Mesenchymal stem cell (in vitro differentiated cells and primary cell): ENCODE results near the gene RMDN3.

Experiments used
- DNase-seq: peaks from one replicate; pipeline ENCODE4 v3.0.0-alpha.2; 2013
- H2AFZ ChIP-seq: one replicate; pipeline ENCODE4 v1.6.1; 2013; ENCODE audit warnings: low read depth, mild to moderate bottlenecking, control low read depth, inconsistent platforms, low read length, moderate library complexity
- H2AK5ac ChIP-seq: 2 replicates; pipeline ENCODE4 v1.6.1; 2013; ENCODE audit warnings: low read length, moderate library complexity, mild to moderate bottlenecking, inconsistent platforms; ENCODE audit not compliant: severe bottlenecking
- H2BK120ac ChIP-seq: one replicate; pipeline ENCODE4 v1.6.1; 2013; ENCODE audit warnings: low read depth, mild to moderate bottlenecking, inconsistent platforms, low read length, moderate library complexity
- H2BK12ac ChIP-seq, 2 experiments: one replicate each; pipeline ENCODE4 v1.6.1; 2013; ENCODE audit warnings: inconsistent platforms in 2 of 2, low read length in 2 of 2, mild to moderate bottlenecking in 2 of 2, moderate library complexity in 2 of 2, control low read depth in 1 of 2
- H2BK15ac ChIP-seq: one replicate; pipeline ENCODE4 v1.6.1; 2013; ENCODE audit warnings: mild to moderate bottlenecking, low read depth, inconsistent platforms; ENCODE audit not compliant: poor library complexity, severe bottlenecking
- H2BK5ac ChIP-seq: 2 replicates; pipeline ENCODE4 v1.6.1; 2013; ENCODE audit warnings: low read depth, mild to moderate bottlenecking, low read length, control low read depth, inconsistent platforms; ENCODE audit not compliant: poor library complexity, severe bottlenecking
- H3K14ac ChIP-seq, 2 experiments: one replicate each; pipeline ENCODE4 v1.6.1; 2013; ENCODE audit warnings: inconsistent platforms in 2 of 2, low read length in 2 of 2, control low read depth in 1 of 2, mild to moderate bottlenecking in 1 of 2, moderate library complexity in 1 of 2
- H3K18ac ChIP-seq, 2 experiments: one replicate each; pipeline ENCODE4 v1.6.1; 2013; ENCODE audit warnings: inconsistent platforms in 2 of 2, low read length in 2 of 2, control low read depth in 1 of 2, low read depth in 1 of 2, mild to moderate bottlenecking in 1 of 2
- H3K23ac ChIP-seq, 2 experiments: one replicate each; pipeline ENCODE4 v1.6.1; 2013; ENCODE audit warnings: inconsistent platforms in 2 of 2, low read length in 2 of 2, mild to moderate bottlenecking in 2 of 2, moderate library complexity in 2 of 2, control low read depth in 1 of 2
- H3K27ac ChIP-seq: 2 replicates; pipeline ENCODE4 v1.5.1; 2013; ENCODE audit warnings: mild to moderate bottlenecking, moderate library complexity, low read length, control low read depth, inconsistent platforms; ENCODE audit not compliant: poor library complexity, severe bottlenecking
- H3K27me3 ChIP-seq, 2 experiments: 2 replicates each; pipeline versions ENCODE4 v1.6.1 to v1.7.0; 2013; ENCODE audit warnings: low read length in 2 of 2, mild to moderate bottlenecking in 2 of 2, moderate library complexity in 2 of 2, control low read depth in 1 of 2, inconsistent platforms in 1 of 2; ENCODE audit not compliant: control insufficient read depth in 1 of 2, insufficient read depth in 1 of 2
- H3K36me3 ChIP-seq, 2 experiments: 2 replicates each; pipeline versions ENCODE4 v1.6.1 to v1.7.0; 2013; ENCODE audit warnings: low read length in 2 of 2, control low read depth in 1 of 2, inconsistent platforms in 1 of 2, low read depth in 1 of 2, mild to moderate bottlenecking in 1 of 2; ENCODE audit not compliant: insufficient read depth in 2 of 2, control insufficient read depth in 1 of 2
- H3K4ac ChIP-seq, 2 experiments: one replicate each; pipeline ENCODE4 v1.6.1; 2013; ENCODE audit warnings: inconsistent platforms in 2 of 2, low read length in 2 of 2, mild to moderate bottlenecking in 2 of 2, moderate library complexity in 2 of 2, control low read depth in 1 of 2, low read depth in 1 of 2
- H3K4me1 ChIP-seq: 2 replicates; pipeline ENCODE4 v1.6.1; 2013; ENCODE audit warnings: low read depth, low read length, control low read depth; ENCODE audit not compliant: control insufficient read depth, insufficient read depth
- H3K4me2 ChIP-seq: 2 replicates; pipeline ENCODE4 v1.6.1; 2013; ENCODE audit warnings: low read length, mild to moderate bottlenecking, inconsistent platforms; ENCODE audit not compliant: poor library complexity, severe bottlenecking
- H3K4me3 ChIP-seq, 2 experiments: 2 replicates each; pipeline versions ENCODE4 v1.5.1 to v1.7.0; 2013; ENCODE audit warnings: low read length in 2 of 2, mild to moderate bottlenecking in 2 of 2, control low read depth in 1 of 2, low read depth in 1 of 2; ENCODE audit not compliant: insufficient read depth in 1 of 2
- H3K79me1 ChIP-seq: replicated peaks from 2 replicates; pipeline ENCODE4 v1.6.1; 2013; ENCODE audit warnings: mild to moderate bottlenecking, control low read depth, low read length, inconsistent platforms; ENCODE audit not compliant: poor library complexity, severe bottlenecking
- H3K9ac ChIP-seq: 2 replicates; pipeline ENCODE4 v1.7.0; 2013; ENCODE audit warnings: mild to moderate bottlenecking, low read length, moderate library complexity
- H3K9me3 ChIP-seq: 2 replicates; pipeline ENCODE4 v1.7.0; 2013; ENCODE audit warnings: mild to moderate bottlenecking, low read length; ENCODE audit not compliant: control insufficient read depth
- H4K8ac ChIP-seq: one replicate; pipeline ENCODE4 v1.6.1; 2013; ENCODE audit warnings: inconsistent platforms, mild to moderate bottlenecking, low read length, moderate library complexity
- H4K91ac ChIP-seq: one replicate; pipeline ENCODE4 v1.6.1; 2013; ENCODE audit warnings: mild to moderate bottlenecking, low read length, inconsistent platforms
- WGBS: methylation state at CpG from one replicate; pipeline ENCODE4 v1.1.7; 2013; ENCODE audit warnings: mixed read lengths; 5-methylcytosine and 5-hydroxymethylcytosine counted together

Gene RMDN3

DNA sequence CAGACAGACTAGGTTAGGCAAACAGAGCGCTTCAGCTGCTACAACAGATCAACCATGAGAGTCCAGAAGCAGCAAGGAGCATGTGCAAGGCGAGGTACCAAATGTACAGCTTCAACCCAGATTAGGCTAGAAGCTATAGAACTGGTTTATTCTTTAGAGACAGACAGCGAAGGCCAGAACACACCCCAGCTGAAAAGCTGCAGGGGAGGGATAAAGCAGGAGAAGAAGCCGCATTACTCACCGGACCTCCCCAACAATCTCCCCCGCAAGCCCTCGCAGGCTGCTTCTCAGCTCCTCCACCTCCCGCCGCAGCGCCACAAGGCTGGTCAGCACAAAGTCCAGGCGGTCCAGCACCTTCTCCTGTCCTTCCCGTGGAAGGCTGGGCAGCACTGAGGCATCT, 3.3 kb downstream of the RMDN3 start:
- Histone ChIP-seq H3K9ac (no peak overlapping the region), H3K4me3 (no peak overlapping the region), H2AFZ (no peak overlapping the region), H3K9me3 (no peaks in the 10 kb centered on the region), H3K27me3 (no peaks in the 10 kb centered on the region), H4K91ac (no peak overlapping the region), H2BK15ac (no peak overlapping the region), H3K23ac (peak overlapping the region in 1 of 2 experiments; percentile 32), H2AK5ac (no peak overlapping the region), H3K27ac (no peak overlapping the region), H3K18ac (no peak overlapping the region), H2BK5ac (no peak overlapping the region), H2BK120ac (no peak overlapping the region), H3K14ac (no peak overlapping the region), H3K36me3 (peaks cover 29 to 47% of the 10 kb centered on the region in 2 experiments), H3K4me2 (no peak overlapping the region), H2BK12ac (no peak overlapping the region), H4K8ac (no peak overlapping the region), H3K79me1 (peaks cover 33% of the 10 kb centered on the region), H3K4ac (no peak overlapping the region), H3K4me1 (peaks cover 6% of the 10 kb centered on the region)
- 98% methylated on average over 10 of the region's 12 CpGs for WGBS
- no peak for DNase-seq

DNA sequence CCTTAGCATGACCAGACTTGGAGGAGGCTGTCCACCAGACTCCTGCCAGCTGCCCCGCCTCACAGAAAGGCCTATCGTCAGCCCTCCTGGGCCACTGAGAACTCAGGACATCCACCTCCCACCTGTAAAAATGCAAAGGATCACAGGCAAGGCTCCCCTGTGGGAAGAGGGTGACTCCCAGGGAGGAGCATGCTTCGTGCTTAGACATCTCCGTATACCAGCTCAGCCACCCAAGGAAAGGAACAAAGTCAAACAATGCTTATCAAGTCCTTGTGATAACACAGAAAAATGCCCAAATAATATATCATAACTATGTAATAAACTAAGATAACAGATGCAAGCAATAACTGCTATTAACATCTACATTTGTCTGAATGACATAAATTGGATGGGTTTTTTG, 4.2 kb downstream of the RMDN3 start:
- Histone ChIP-seq H3K9ac (no peak overlapping the region), H3K14ac (no peak overlapping the region), H2BK15ac (no peak overlapping the region), H2BK120ac (no peak overlapping the region), H2AFZ (no peak overlapping the region), H2BK5ac (no peak overlapping the region), H3K4me2 (no peak overlapping the region), H4K91ac (no peak overlapping the region), H3K27me3 (no peaks in the 10 kb centered on the region), H2AK5ac (no peak overlapping the region), H3K9me3 (no peaks in the 10 kb centered on the region), H3K18ac (no peak overlapping the region), H3K23ac (no peak overlapping the region), H3K27ac (no peak overlapping the region), H2BK12ac (no peak overlapping the region), H4K8ac (no peak overlapping the region), H3K36me3 (peaks cover 29 to 47% of the 10 kb centered on the region in 2 experiments), H3K4me3 (no peak overlapping the region), H3K79me1 (peaks cover 34% of the 10 kb centered on the region), H3K4ac (no peak overlapping the region), H3K4me1 (peaks cover 6% of the 10 kb centered on the region)
- DNase-seq, result no peak
- WGBS, result 97% methylated on average over 4 of the region's 4 CpGs

DNA sequence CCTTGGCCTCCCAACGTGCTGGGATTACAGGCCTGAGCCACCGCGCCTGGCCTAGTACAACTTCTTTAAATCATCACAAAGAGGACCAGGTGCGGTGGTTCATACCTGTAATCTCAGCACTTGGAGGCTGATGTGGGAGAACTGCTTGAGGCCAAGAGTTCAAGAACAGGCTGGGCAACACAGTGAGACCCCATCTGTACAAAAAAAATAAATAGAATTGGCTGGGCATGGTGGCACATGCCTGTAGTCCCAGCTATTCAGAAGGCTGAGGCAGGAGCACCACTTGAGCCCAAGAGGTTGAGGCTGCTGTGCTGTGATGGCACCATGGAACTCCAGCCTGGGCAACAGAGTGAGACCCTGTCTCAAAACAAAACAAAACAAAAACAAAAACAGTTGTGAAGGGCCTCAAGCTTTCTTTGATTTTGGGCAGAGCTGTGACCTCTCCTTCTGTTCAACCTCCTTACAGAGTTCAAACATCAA, 5.9 kb downstream of the RMDN3 start:
- no peak overlapping the region for H3K4me3 ChIP-seq
- no peak overlapping the region for H4K91ac ChIP-seq
- no peak for DNase-seq
- H3K9ac ChIP-seq, result no peak overlapping the region
- no peaks in the 10 kb centered on the region for H3K27me3 ChIP-seq
- H2BK5ac ChIP-seq, result no peak overlapping the region
- H3K4me1 ChIP-seq, result peaks cover 3% of the 10 kb centered on the region
- no peak overlapping the region for H2BK12ac ChIP-seq
- H2BK15ac ChIP-seq, result no peak overlapping the region
- H2BK120ac ChIP-seq, result no peak overlapping the region
- no peak overlapping the region for H4K8ac ChIP-seq
- peaks cover 35 to 52% of the 10 kb centered on the region in 2 experiments for H3K36me3 ChIP-seq
- H3K9me3 ChIP-seq, result no peaks in the 10 kb centered on the region
- H3K23ac ChIP-seq, result no peak overlapping the region
- no peak overlapping the region for H2AFZ ChIP-seq
- no peak overlapping the region for H3K4me2 ChIP-seq
- H2AK5ac ChIP-seq, result no peak overlapping the region
- peaks cover 36% of the 10 kb centered on the region for H3K79me1 ChIP-seq
- H3K4ac ChIP-seq, result no peak overlapping the region
- no peak overlapping the region for H3K14ac ChIP-seq
- 96% methylated on average over 4 of the region's 4 CpGs for WGBS
- H3K18ac ChIP-seq, result no peak overlapping the region
- no peak overlapping the region for H3K27ac ChIP-seq

DNA sequence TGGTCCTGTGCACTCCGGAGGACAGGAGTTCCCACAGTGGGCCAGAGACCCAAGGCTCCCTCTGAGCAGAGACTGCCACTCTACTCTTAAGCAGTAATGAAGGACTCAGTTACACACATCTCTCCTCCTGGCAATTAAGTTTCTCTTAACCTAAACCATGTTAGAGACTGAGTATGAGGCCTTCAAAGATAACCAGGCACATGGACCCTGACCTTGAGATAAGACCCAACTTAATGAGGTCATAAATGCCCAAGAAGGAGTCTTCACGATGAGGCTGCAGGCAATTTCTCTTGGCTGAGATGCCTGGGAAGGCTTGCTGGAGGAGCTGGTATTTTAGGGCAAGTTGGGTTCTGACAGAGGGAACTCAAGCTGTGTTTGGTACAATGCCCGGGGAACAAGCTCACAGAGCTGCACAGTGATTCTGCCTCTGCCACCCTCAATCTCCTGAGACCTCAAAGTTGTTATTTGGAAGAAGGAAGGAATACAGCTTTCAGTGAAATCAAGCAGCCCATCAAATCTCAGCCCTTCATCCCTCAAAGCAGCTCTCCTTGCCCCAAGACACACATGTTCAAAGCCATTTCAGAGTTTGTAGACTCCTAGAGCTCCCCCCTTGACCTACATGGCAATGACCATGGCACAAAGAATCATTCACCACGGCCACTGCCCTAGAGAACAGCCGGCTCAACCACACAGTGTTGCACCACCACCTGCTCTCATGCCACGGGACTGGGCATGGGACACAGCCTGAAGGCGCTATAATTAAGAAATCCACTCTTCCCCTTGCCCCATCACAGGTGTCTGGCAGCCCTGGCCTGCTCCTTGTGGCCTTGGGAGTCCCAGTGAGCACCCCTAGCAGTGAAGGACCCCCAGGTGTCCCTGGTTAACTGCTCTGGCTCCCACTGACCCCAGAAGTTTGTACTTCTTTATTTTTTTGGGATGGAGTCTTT, 7.1 kb downstream of the RMDN3 start:
- Histone ChIP-seq H3K18ac (no peak overlapping the region), H4K91ac (no peak overlapping the region), H3K23ac (no peak overlapping the region), H3K4me3 (no peak overlapping the region), H2BK12ac (no peak overlapping the region), H2AFZ (no peak overlapping the region), H3K9me3 (no peaks in the 10 kb centered on the region), H3K27ac (no peak overlapping the region), H3K36me3 (peaks cover 44 to 59% of the 10 kb centered on the region in 2 experiments), H2BK120ac (no peak overlapping the region), H3K14ac (no peak overlapping the region), H4K8ac (no peak overlapping the region), H3K27me3 (no peaks in the 10 kb centered on the region), H3K4me1 (peaks cover 5% of the 10 kb centered on the region), H3K4ac (no peak overlapping the region), H2BK5ac (no peak overlapping the region), H2AK5ac (no peak overlapping the region), H2BK15ac (no peak overlapping the region), H3K79me1 (peaks cover 38% of the 10 kb centered on the region), H3K4me2 (no peak overlapping the region), H3K9ac (no peak overlapping the region)
- no peak for DNase-seq
- 81% methylated on average over 6 of the region's 7 CpGs for WGBS
